ENCODE data around the gene LPAR2.

Gene LPAR2

GRCh38 chr19:19652482-19653295 is 24.7 kb upstream of the LPAR2 start:
- DNase-seq, result no peak

- DNase-seq, result no peak
Measured at GRCh38 chr19:19651076-19651475, 23.1 kb upstream of the LPAR2 start.

- no peak for DNase-seq
Measured at GRCh38 chr19:19650331-19650730, 22.3 kb upstream of the LPAR2 start.

- no peak for DNase-seq
Measured at GRCh38 chr19:19649580-19649995, 21.6 kb upstream of the LPAR2 start.

- DNase-seq, result no peak
Measured at GRCh38 chr19:19649155-19649554, 21.1 kb upstream of the LPAR2 start.

- no peak for DNase-seq
Measured at GRCh38 chr19:19647037-19647835, 19.2 kb upstream of the LPAR2 start.

- DNase-seq, result no peak
Measured at GRCh38 chr19:19645233-19645870, 17.3 kb upstream of the LPAR2 start.

- no peak for DNase-seq
Measured at GRCh38 chr19:19644054-19644388, 16.0 kb upstream of the LPAR2 start.

GRCh38 chr19:19643158-19644053 is 15.4 kb upstream of the LPAR2 start, which contains the start of gene GMIP:
TSS of gene GMIP (minus strand) at chr19:19643657. CDS start at chr19:19643529, 128 bp downstream.
- DNase-seq, result peak; percentile 7

- no peak for DNase-seq
Measured at GRCh38 chr19:19642506-19643157, 14.6 kb upstream of the LPAR2 start.

GRCh38 chr19:19637523-19638251 is 9.7 kb upstream of the LPAR2 start:
- DNase-seq, result no peak

GRCh38 chr19:19637186-19637522 is 9.1 kb upstream of the LPAR2 start:
- no peak for DNase-seq

GRCh38 chr19:19636573-19637185 is 8.7 kb upstream of the LPAR2 start:
- no peak for DNase-seq

- DNase-seq, result no peak
Measured at GRCh38 chr19:19635313-19635702, 7.3 kb upstream of the LPAR2 start.

- no peak for DNase-seq
Measured at GRCh38 chr19:19634516-19635312, 6.7 kb upstream of the LPAR2 start.

GRCh38 chr19:19633711-19634515 is 5.9 kb upstream of the LPAR2 start:
- DNase-seq, result no peak

- DNase-seq, result no peak
Measured at GRCh38 chr19:19632661-19633060, 4.6 kb upstream of the LPAR2 start.

GRCh38 chr19:19631346-19631745 is 3.3 kb upstream of the LPAR2 start:
- DNase-seq, result no peak

- no peak for DNase-seq
Measured at GRCh38 chr19:19630426-19630825, 2.4 kb upstream of the LPAR2 start.
